Measurements from ENCODE around the gene DNAJC5G. TPM values are rescaled to one million over a fixed set of nuclear protein-coding genes. Genes with fewer than 3 reads are reported as not detected.
"Not testable (repeated sequence)": the region's sequence is repeated elsewhere in the genome, so short reads cannot be mapped to it uniquely, and the experiment has no call there.

DNAJC5G gene
- total RNA-seq, 1 donor from 2014 or later = 1.4 TPM

DNA sequence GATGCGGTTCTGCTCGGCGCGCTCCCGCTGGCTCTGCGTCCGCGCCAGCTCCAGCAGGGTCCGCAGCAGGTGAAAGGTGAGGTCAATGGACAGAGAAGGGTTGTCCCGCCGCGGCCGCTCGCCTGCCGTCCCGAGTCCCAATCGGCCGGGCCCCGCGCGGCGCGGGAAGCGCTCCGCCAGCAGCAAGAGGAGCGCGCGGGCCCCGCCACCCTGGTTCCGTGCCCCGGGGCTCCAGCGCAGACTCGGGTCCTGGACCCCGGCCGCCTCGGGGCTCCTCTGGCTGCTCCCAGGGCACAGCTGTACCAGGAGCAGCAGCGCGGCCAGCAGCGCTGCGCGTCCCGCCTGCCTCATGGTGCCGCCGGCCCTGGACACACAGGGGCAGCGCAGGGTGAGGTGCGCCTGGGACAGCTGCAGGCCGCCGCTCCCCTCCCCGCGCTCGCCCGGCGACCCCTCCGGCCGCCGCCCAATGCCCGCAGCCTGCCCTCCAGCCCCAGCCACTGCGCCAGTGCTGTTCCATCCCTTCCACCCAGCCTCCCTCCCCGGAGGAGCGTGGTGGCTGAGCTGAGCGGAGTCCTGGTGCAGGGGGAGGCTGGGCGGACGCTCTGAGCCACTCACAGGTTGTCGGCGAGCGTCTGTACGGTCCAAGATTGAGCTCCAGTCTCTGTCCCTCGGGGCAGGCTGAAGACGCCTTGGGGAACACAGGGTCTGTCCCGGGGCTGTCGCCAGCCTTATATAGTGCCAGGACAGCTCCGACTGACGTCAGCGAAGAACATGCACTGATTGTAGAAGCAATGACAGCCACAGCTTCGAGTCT, 32.5 kb downstream of the DNAJC5G start:
- DNase-seq (ENCODE audit: low read depth in 2 of 2) = no peak

DNA sequence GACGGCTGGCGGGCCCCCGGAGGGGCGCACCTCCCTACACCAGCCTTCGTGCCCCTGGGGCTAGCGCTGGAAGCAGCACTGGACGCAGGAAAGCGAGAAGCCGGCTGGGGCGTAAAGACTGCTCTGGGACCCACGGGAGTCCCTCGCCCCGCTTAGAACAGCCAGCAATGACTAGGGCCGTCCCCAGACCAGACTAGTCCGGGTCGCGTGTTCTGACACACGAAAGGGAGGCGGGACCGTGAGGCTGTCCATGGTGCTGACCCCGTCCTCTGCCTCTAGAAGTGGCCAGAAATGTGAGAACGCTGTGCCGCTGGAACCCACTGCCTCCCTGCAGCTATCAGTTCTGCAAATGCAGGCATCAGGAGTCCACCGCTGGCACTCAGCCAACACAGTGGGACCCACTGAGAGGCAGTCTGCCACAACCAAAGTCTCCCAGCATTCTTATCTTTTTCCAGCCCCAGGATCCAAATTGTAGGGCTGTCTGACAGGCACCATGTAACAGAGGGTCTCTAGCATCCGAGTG, 33.2 kb downstream of the DNAJC5G start, which contains the start of gene UCN:
Gene UCN, minus strand, starts transcription at position 87 of the 523 bp plus-strand sequence. CDS start 550 bp downstream, outside the sequence.
- peak; percentile 55 to 76 for DNase-seq (ENCODE audit: low read depth in 2 of 2)

DNA sequence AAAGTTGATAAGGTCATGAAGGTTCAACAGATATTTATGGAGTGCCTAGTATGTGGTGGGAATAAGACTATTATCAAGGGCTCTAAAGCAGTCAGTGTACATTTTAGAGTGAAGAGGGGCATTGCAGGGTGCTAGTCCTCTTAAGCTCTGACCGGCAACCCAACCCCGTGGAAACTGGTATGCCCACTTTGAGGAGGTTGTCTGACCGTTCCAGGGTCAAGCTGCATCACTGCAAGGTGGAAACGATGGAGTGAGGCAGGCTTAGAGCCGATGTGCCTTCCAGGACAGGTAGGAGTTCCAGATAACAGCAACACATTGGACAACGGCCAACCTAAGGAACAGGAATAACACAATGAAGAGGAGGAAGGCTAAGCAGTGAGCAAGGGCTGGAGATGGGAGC, 34.4 kb downstream of the DNAJC5G start:
- DNase-seq (ENCODE audit: low read depth in 2 of 2) = no peak

DNA sequence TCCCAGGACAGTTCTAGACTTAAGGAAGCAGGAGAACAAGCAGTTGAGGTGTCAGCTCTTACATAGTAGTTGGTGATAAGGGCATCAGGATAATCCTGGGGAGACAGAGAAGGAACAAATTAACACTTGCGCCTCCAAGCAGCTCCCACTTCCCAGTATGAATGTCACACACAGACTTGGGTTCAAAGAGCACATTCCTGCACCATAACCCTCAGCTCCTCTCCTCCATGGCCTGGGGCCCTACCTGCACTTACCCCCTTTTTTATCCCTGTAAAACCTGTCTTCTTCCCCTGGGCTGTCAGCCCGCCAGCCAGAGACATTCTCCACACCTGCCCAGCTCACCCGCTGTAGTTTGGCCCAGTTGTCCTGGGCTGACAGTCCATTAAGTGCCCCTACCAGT, 36.9 kb downstream of the DNAJC5G start:
- DNase-seq (ENCODE audit: low read depth in 2 of 2) = no peak

DNA sequence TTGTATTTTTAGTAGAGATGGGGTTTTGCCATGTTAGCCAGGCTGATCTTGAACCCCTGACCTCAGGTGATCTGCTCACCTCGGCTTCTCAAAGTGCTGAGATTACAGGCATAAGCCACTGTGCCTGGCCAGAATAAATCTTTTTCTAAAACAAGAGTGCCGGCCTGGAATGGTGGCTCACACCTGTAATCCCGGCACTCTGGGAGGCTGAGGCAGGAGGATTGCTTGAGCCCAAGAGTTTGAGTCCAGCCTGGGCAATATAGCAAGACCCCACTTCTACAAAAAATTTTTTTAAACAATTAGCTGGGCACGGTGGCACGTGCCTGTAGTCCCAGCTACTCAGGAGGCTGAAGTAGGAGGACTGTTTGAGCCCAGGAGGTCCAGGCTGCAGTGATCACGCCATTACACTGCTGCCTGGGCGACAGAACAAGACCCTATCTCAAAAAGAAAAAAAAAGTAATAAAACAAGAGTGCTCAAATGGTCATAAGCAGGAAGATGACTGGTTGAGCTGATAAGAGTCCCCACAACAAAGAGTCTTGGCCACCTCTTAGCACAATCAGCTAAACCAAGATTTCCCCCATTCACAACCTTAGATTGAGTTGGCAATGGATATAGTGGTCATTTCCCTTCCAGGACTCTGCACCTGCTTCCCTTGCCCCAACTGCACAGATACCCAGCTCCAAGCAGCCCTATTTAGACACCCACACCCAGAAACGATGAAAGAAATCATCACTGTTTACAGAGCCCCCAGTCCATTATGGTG, 38.8 kb downstream of the DNAJC5G start:
- DNase-seq (ENCODE audit: low read depth in 2 of 2) = no peak

DNA sequence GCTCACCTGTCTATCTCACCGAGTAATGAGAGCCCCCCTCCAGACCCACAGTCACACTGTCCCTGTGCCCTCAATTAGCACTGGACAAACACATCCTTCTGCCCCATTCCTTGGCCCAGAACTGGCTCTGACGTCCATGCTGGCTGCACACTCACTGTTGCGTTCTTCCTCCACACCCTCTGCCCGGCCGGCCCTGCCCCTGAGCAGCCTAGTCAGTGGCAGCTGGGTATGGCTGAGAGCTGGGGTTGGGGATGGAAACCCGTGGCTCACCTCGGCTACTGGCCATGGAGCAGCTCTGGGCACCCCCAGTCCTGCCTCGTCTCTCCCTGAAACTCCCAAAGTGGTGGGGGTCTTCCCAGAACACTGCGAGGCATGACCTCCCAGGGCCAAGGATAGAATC, 39.5 kb downstream of the DNAJC5G start:
- no peak for DNase-seq (ENCODE audit: low read depth in 2 of 2)

DNA sequence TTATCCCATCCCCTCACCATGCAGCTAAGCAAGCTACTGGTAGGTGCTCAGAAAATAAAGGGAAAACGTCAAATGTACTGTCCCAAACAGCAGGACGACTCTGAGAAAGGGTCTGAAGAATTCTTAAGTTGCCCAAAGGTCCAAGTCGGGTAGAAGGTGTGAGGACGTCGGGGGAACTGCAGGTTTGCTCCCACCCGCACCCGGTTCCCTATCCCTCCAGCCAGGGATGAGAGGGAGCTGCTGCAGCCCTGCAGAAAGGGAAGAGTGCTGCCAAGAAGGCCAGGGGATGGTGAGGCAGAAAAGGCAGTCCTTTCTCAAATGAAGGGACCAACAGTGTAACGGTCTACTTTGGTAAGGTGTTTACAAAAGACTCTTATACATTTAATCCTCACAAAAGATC, 39.9 kb downstream of the DNAJC5G start:
- no peak for DNase-seq (ENCODE audit: low read depth in 2 of 2)

DNA sequence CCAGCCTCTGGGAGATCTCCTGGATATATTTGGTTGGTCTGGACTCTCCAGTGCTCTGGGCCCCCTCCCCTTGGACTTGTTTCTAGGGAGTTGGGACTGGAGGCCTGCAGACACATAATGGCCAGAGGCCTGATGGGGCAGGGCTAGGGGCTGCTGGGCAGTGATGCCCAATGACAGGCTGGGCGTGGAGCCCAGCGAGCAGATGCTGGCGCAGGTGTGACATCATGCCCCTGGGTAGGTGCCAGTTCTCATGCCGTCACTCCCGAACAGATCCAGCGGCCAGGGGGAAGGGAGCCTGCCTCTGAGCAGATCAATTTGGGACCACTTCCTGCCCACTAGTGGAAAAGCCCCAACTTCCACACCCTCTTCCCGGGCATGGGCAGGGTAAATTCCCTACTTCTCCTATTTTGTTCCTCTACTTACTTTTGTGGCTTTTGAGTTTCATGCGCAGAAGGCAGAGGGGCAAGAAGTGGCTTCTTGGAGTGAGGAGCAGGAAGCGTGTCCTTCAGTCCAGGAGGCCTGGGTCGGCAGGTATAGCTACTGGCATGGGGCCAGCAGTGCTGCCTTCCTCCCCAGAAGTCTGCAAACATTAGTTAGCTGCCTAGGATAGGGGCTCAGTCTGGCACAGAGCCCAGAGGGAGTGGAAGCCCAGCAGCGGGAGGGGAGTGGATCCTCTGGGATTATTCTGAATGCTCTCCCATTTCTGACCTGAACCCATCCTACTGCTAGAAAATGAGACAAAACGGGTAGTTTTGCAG, 41.6 kb downstream of the DNAJC5G start:
- no peak for DNase-seq (ENCODE audit: low read depth in 2 of 2)

DNA sequence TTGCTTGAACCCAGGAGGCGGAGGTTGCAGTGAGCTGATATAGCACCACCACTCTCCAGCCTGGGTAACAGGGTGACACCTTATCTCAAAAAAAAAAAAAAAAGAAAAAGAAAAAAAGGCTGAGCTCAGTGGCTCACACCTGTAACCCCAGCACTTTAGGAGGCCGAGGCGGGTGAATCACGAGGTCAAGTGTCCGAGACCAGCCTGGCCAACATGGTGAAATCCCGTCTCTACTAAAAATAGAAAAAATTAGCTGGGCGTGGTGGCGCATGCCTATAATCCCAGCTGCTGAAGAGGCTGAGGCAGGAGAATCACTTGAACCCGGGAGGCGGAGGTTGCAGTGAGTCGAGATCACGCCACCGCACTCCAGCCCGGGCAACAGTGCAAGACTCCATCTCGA, 44.6 kb downstream of the DNAJC5G start:
- not testable (repeated sequence) for DNase-seq (ENCODE audit: low read depth in 2 of 2)

DNA sequence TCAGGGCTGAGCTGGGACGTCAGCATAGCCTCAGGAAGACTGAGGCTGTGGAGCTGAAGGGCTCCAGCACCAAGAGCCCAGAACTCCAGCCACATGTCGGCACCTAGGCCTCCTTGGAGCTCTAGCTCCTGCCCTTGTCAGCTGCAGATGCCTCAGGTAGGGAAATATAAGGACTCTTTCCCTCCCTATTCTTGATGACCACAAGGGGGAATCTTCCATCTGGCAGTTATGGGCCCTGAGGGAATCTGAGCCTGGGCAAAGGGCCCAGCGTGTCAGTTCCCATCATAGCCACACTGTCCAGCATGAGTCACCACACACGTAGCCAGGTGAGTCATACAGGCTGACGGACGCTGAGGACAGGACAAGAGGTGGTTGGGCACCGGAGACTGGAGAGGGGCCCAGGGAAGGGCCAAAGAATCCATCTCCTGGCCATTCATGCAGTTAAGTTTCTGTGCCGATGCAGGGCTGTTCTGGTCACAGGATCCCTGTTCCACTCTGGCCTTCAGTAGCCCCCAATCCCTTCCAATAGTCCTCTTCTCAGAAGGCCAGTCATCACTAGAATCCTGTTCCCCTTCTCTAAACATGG, 45.8 kb downstream of the DNAJC5G start:
- peak; percentile 97 to 98 for DNase-seq (ENCODE audit: low read depth in 2 of 2)

DNA sequence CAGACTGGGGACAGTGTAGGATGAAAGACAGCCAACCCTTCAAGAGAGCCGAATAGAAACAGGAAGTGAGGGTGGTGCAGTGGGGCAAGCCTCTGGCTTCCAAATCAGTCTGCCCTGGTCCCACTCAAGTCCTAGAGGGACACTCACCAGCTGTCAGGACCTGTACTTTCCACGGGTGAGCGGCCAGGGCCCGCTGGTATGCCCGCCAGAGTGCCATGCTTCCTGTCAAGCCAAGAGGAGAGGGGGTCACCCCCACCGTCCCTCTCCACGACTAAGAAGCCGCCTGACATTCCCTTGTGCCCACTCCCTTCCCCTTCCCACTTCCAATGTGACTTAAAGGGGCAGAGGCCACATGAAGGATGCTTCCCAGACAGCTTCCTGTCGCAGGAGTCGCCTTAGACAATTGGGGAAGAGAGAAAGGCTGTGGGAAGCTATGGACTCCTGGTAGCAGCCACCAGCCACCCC, 47.1 kb downstream of the DNAJC5G start:
- peak; percentile 22 to 49 for DNase-seq (ENCODE audit: low read depth in 2 of 2)

DNA sequence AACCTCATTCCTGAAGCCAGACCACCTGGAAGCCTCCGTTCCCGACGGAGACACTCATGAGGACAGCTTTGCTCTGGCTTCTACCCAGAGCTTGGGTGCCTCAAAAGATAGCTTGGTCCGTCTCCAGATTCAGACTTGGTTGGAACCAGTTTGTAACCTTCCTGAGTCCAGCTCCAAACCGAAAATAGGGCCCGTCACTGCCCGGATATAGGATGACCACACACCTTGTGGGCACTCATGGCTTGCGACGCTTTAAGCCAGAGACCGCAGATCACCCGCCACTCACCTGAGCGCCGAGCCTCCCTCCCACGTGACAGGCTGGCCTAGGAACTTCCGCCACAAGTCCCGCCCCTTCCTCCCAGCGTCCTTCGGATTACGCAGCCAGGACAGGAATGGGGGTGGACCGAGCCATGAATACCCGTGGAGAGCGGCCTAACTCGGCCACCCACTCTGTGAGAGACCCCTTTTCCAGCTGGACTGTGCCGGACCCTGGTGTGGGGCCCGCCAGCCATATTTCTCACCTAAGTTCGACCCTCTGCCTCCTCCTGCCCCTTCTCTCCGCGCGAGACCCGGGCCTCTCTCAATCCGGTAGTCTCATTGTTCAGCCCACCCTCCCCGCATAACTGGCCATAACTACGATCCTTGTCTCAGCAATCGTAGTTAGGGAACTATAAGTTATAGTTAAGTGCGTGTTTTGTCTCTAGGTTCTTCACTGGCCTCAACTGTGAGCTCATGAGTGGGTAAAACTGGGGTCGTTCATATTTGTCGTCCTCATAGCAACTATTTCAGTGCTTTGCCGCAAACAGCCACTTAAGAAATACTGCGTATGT, 47.7 kb downstream of the DNAJC5G start, which contains the start of gene MPV17:
Gene MPV17, minus strand, starts transcription at position 332 of the 830 bp plus-strand sequence. CDS start 580 bp downstream, outside the sequence.
- DNase-seq (ENCODE audit: low read depth in 2 of 2) = peak; percentile 91 to 96

DNA sequence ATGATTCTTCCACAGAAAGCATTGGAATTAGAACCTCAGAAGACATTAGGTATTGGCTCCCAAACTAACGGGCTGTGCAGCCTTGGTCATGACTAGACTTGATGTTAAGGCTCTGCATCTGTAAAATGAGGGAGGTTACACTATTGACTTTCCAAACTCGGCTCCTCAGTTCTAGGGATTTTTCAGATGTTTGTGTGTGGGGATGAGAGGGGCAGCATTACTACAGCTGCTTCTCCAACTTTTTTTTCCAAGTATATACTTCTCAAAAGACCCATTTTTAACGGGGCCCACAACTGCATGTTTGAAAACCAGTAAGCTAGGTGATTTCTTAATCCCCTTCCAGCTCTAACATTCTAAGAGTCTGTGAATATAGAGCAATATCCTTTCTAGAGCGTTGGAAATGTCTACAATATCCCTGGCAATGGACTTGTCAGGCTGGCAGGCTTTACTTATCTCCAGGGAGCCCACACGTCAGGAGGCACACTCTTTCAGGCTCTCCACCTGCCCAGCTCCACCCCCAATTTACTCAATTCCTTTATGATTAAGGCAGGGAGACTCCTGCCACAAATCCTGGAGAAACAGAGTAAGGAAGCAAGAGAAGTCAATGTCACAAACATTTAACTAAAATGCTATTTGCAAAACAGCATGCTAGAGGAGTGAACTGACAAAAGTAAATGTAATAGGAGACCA, 48.5 kb downstream of the DNAJC5G start:
- DNase-seq (ENCODE audit: low read depth in 2 of 2) = no peak

DNA sequence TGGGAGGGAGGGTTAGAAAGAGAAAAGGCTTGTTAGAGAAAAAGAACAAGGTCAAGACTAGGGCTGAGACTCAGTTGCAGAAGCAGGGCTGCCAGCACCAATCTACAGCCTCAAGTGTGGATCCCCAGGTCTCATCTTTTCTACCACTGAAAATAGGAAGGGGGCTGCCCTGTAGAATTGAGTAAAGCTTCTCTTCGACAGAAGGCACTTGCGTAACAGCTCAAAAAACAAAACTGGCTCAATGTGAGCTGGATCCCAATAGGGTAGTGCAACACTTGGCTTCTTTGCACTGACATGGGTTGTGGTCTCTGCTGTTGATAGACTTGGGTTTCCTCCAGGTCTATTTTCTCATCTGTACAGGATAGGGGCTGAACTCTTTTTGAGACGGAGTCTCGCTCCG, 49.5 kb downstream of the DNAJC5G start:
- DNase-seq (ENCODE audit: low read depth in 2 of 2) = no peak

Other genes starting within 250 kb of the DNAJC5G start
- 14.2 and 19.4 TPM in 2 replicates for gene TMEM214, start 242.5 kb upstream of the DNAJC5G start, total RNA-seq
- gene AGBL5, start 223.8 kb upstream of the DNAJC5G start, total RNA-seq = 13.7 and 13.9 TPM in 2 replicates
- 477 and 564 TPM in 2 replicates for gene OST4, start 203.8 kb upstream of the DNAJC5G start, total RNA-seq
- 23.3 and 42.3 TPM in 2 replicates for gene EMILIN1, start 196.8 kb upstream of the DNAJC5G start, total RNA-seq
- gene KHK, start 188.7 kb upstream of the DNAJC5G start, total RNA-seq = 2.2 and 3.4 TPM in 2 replicates
- gene CGREF1, start 156.3 kb upstream of the DNAJC5G start, total RNA-seq = 1.7 and 2.0 TPM in 2 replicates
- gene ABHD1, start 151.6 kb upstream of the DNAJC5G start, total RNA-seq = under 0.01 TPM in 1 of 2 replicates, not detected in the other
- 24.2 and 36.7 TPM in 2 replicates for gene PREB, start 140.8 kb upstream of the DNAJC5G start, total RNA-seq
- gene PRR30, start 136.0 kb upstream of the DNAJC5G start, total RNA-seq = not detected in 2 replicates
- not detected in 2 replicates for gene TCF23, start 126.4 kb upstream of the DNAJC5G start, total RNA-seq
- gene ATRAID, start 63.4 kb upstream of the DNAJC5G start, total RNA-seq = 97.0 and 130 TPM in 2 replicates
- 12.0 and 26.0 TPM in 2 replicates for gene SLC5A6, start 63.2 kb upstream of the DNAJC5G start, total RNA-seq
- gene CAD, start 58.1 kb upstream of the DNAJC5G start, total RNA-seq = 24.0 and 29.6 TPM in 2 replicates
- gene SLC30A3, start 12.4 kb upstream of the DNAJC5G start, total RNA-seq = 7.8 and 16.9 TPM in 2 replicates
- 0.44 and 1.2 TPM in 2 replicates for gene TRIM54, start 7.0 kb downstream of the DNAJC5G start, total RNA-seq
- 0.40 and 0.44 TPM in 2 replicates for gene UCN, start 33.0 kb downstream of the DNAJC5G start, total RNA-seq
- 32.7 and 34.2 TPM in 2 replicates for gene MPV17, start 47.7 kb downstream of the DNAJC5G start, total RNA-seq
- gene GTF3C2, start 81.3 kb downstream of the DNAJC5G start, total RNA-seq = 18.7 and 20.4 TPM in 2 replicates
- 21.4 and 23.0 TPM in 2 replicates for gene EIF2B4, start 94.9 kb downstream of the DNAJC5G start, total RNA-seq
- gene SNX17, start 95.2 kb downstream of the DNAJC5G start, total RNA-seq = 97.9 and 106 TPM in 2 replicates
- 4.8 and 7.1 TPM in 2 replicates for gene ZNF513, start 105.3 kb downstream of the DNAJC5G start, total RNA-seq
- gene PPM1G, start 134.2 kb downstream of the DNAJC5G start, total RNA-seq = 74.8 and 78.8 TPM in 2 replicates
- 71.9 and 79.0 TPM in 2 replicates for gene NRBP1, start 153.2 kb downstream of the DNAJC5G start, total RNA-seq
- not detected in 2 replicates for gene KRTCAP3, start 166.9 kb downstream of the DNAJC5G start, total RNA-seq
- gene IFT172, start 214.3 kb downstream of the DNAJC5G start, total RNA-seq = 7.6 and 8.5 TPM in 2 replicates
- gene FNDC4, start 219.8 kb downstream of the DNAJC5G start, total RNA-seq = 8.3 and 10.9 TPM in 2 replicates
- 0.22 TPM in 1 of 2 replicates, not detected in the other for gene GCKR, start 221.4 kb downstream of the DNAJC5G start, total RNA-seq

Measured in lung microvascular endothelial cell (primary cell).